GM12878 (cell line): ENCODE results near the gene SH3BGRL2. TPM values are rescaled to one million over a fixed set of nuclear protein-coding genes. Genes with fewer than 3 reads are reported as not detected.

ENCODE experiments used
- ATAC-seq: fragments of 200-7000 bp; cut with Tn5 transposase; 3 replicates; pipeline ENCODE4 v1.9.1; 2020; ENCODE audit warnings: mild to moderate bottlenecking, moderate library complexity
- BruUV-seq: library from RNA; stranded (reverse); fragments of 400-500 nt; replicated peaks from 2 replicates; lab custom pipeline; 2021; lab: Mats Ljungman, UMichigan
- CTCF ChIA-PET: fragments of 300-600 bp; sonication (Branson Sonifier 250); formaldehyde crosslinking; extraction: SDS; loops from one replicate; lab custom pipeline; 2021; ENCODE audit warnings: inconsistent platforms; lab: Yijun Ruan, JAX
- POLR2A ChIA-PET: fragments of 350-600 bp; formaldehyde crosslinking; extraction: SDS; loops from one replicate; lab custom pipeline; 2021; ENCODE audit warnings: inconsistent platforms; lab: Charles Lee
- RAD21 ChIA-PET: fragments of 300-600 bp; sonication (Branson Sonifier 250); formaldehyde crosslinking; loops from one replicate; lab custom pipeline; 2023; ENCODE audit warnings: antibody characterized with exemption; ENCODE audit not compliant: unreplicated experiment; lab: Charles Lee
- SMC1A ChIA-PET: fragments of 300-600 bp; sonication (Branson Sonifier 250); formaldehyde crosslinking; loops from one replicate; lab custom pipeline; 2023; ENCODE audit not compliant: unreplicated experiment, uncharacterized antibody; lab: Charles Lee
- DNase-seq: peaks from one replicate; pipeline ENCODE4 v3.0.0-alpha.2; 2011; ENCODE audit warnings: low read depth, low spot score
- FAIRE-seq: peaks from 3 replicates; lab custom pipeline; 2011; peaks lifted over from hg19 to GRCh38; lab: Jason Lieb, UNC
- H2AFZ ChIP-seq: 2 replicates; pipeline ENCODE4 v1.6.0; 2011; ENCODE audit warnings: low read depth, low read length, control low read depth; ENCODE audit not compliant: control insufficient read depth
- H3K27ac ChIP-seq: 2 replicates; pipeline ENCODE4 v1.5.1; 2011; ENCODE audit warnings: control low read depth; ENCODE audit not compliant: control insufficient read depth, insufficient read depth
- H3K27me3 ChIP-seq, 2 experiments: replicated peaks in 1 of 2; 2 replicates each; pipeline versions ENCODE4 v1.6.0 to v1.6.1; 2011; ENCODE audit warnings: low read length in 1 of 2; ENCODE audit not compliant: control insufficient read depth in 2 of 2, insufficient read depth in 2 of 2
- H3K36me3 ChIP-seq, 2 experiments: 2 replicates each; pipeline ENCODE4 v1.5.1; 2011; ENCODE audit warnings: low read length in 1 of 2; ENCODE audit not compliant: control insufficient read depth in 2 of 2, insufficient read depth in 2 of 2
- H3K4me1 ChIP-seq: 2 replicates; pipeline ENCODE4 v1.6.1; 2011; ENCODE audit warnings: mild to moderate bottlenecking, low read length, moderate library complexity, mixed read lengths; ENCODE audit not compliant: control insufficient read depth, insufficient read depth
- H3K4me2 ChIP-seq: 2 replicates; pipeline ENCODE4 v1.6.0; 2011; ENCODE audit warnings: control low read depth; ENCODE audit not compliant: control insufficient read depth, insufficient read depth
- H3K4me3 ChIP-seq: fragments of 200-600 bp; sonication (generic); 2 replicates; pipeline ENCODE4 v1.5.1; 2016
- H3K79me2 ChIP-seq: 2 replicates; pipeline ENCODE4 v1.6.0; 2011; ENCODE audit warnings: low read length; ENCODE audit not compliant: control insufficient read depth, insufficient read depth
- H3K9ac ChIP-seq: 2 replicates; pipeline ENCODE4 v1.8.0; 2011; ENCODE audit warnings: low read length, control low read depth, mixed read lengths; ENCODE audit not compliant: control insufficient read depth, insufficient read depth
- H3K9me3 ChIP-seq: replicated peaks from 3 replicates; pipeline ENCODE4 v1.5.1; 2011; ENCODE audit warnings: mild to moderate bottlenecking, low read length; ENCODE audit not compliant: control insufficient read depth, insufficient read depth
- H4K20me1 ChIP-seq: 2 replicates; pipeline ENCODE4 v1.6.0; 2011; ENCODE audit not compliant: control insufficient read depth, insufficient read depth
- ATF7 ChIP-seq: fragments of 450-650 bp; IDR thresholded peaks from 2 replicates; pipeline ENCODE4 v1.6.1; 2016; ENCODE audit warnings: low read depth, mild to moderate bottlenecking
- NR2C2 ChIP-seq: IDR thresholded peaks from 2 replicates; pipeline ENCODE4 v1.6.1; 2011; ENCODE audit warnings: borderline replicate concordance, low read depth; ENCODE audit not compliant: control insufficient read depth, insufficient read length
- PML ChIP-seq: IDR thresholded peaks from 2 replicates; pipeline ENCODE4 v1.6.1; 2012; ENCODE audit warnings: low read length, inconsistent platforms
- SMAD5 ChIP-seq: IDR thresholded peaks from 2 replicates; pipeline ENCODE4 v1.6.1; 2016; ENCODE audit warnings: antibody characterized with exemption, low read depth
- SMARCA5 ChIP-seq: fragments of 450-650 bp; IDR thresholded peaks from 2 replicates; pipeline ENCODE4 v1.6.1; 2017; ENCODE audit warnings: mild to moderate bottlenecking
- ZNF622 ChIP-seq: fragments of 450-650 bp; IDR thresholded peaks from 2 replicates; pipeline ENCODE4 v1.6.1; 2017; ENCODE audit warnings: mild to moderate bottlenecking, inconsistent platforms
- WGBS: methylation state at CpG from one replicate; pipeline ENCODE4 v1.1.6; 2016; ENCODE audit warnings: low lambda C conversion rate; ENCODE audit not compliant: insufficient replicate concordance, insufficient coverage; ENCODE audit errors: missing lambda C conversion rate; 5-methylcytosine and 5-hydroxymethylcytosine counted together
- in situ Hi-C: fragments of 300-500 bp; cut with MboI; formaldehyde crosslinking; loops from 9 replicates; pipeline ENCODE4 v1.14.3; 2018; ENCODE audit warnings: mixed read lengths
- intact Hi-C: fragments of 100-400 bp; cut with micrococcal nuclease; formaldehyde crosslinking; loops from one replicate; pipeline ENCODE4 v1.14.2; 2022; ENCODE audit not compliant: unreplicated experiment
- polyA plus RNA-seq, 11 experiments: library from polyadenylated mRNA; depleted of rRNA in 4 of 11; unstranded in 6 of 11; stranded (reverse) in 5 of 11; fragments of >200 nt; fragmentation: Nextera tagmentation in 4 of 11; fragmentation: Illumina TruSeq in 1 of 11; extraction: Ambion mirVana in 4 of 11; extraction: Trizol in 1 of 11; gene quantifications; 1 replicate in 1 of 11; 2 replicates in 10 of 11; pipeline versions ENCODE4 v1.2.1 to v1.2.3, GENCODE V29; 2011 to 2016; ENCODE audit warnings: inconsistent platforms in 2 of 11, missing spikeins in 2 of 11, low read depth in 1 of 11
- total RNA-seq, 4 experiments: library from RNA; depleted of rRNA in 3 of 4; stranded (reverse); fragments of >200 nt in 3 of 4; fragmentation: Illumina TruSeq in 1 of 4; extraction: Trizol in 1 of 4; gene quantifications; 2 replicates each; pipeline versions ENCODE4 v1.2.1 to v1.2.3, GENCODE V29; 2013 to 2021
- TF ChIP-seq, protein P1 (sequence below): fragments of 450-650 bp; formaldehyde crosslinking; IDR thresholded peaks from 2 replicates; pipeline ENCODE4 v1.4.0; 2022; ENCODE audit warnings: mild to moderate bottlenecking, moderate library complexity

Gene SH3BGRL2
- total and polyA plus RNA-seq, 10 of the 15 experiments (the other 5 are each of a cell fraction or from before 2014, with no cell fraction given): 0.03 to 0.37 (median 0.21) TPM

DNA sequence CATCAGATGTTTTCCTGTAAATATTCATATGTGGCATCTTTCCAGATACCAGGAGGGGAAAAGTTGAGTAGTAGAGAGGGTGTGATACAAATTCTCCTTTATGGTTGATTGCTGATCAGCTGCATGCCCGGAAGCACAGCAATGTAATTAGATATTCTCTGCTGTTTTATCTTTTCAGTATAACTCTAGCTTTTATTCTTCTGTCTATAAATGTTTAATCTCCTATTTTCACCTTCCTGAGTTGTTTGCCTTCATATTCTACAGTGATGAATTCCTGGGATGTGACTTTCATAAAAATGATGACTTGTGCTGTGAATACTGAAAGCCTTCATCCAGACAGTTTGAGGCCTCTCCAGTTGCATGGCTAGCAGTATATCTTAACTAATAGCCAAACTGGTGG is 53.7 kb downstream of the SH3BGRL2 start:
- no peak overlapping the region for H3K27ac ChIP-seq
- H3K27me3 ChIP-seq: no peaks in the 10 kb centered on the region
- no peaks in the 10 kb centered on the region for H3K79me2 ChIP-seq
- no peaks in the 10 kb centered on the region for H3K9me3 ChIP-seq
- no peaks in the 10 kb centered on the region for H3K4me1 ChIP-seq
- 35% methylated on average over 1 of the region's 1 CpG for WGBS
- POLR2A ChIA-PET: no interaction called here
- DNase-seq: no peak
- RAD21 ChIA-PET: no interaction called here
- no peaks in the 10 kb centered on the region for H4K20me1 ChIP-seq
- ATAC-seq: no peak
- in situ Hi-C loops: no loop called here
- FAIRE-seq: peak; percentile 41
- H3K4me3 ChIP-seq: no peak overlapping the region
- no peaks in the 10 kb centered on the region for H3K36me3 ChIP-seq
- H3K9ac ChIP-seq: no peak overlapping the region
- TF ChIP-seq SMARCA5: no peak
- TF ChIP-seq ZNF622: no peak
- no peak for TF ChIP-seq NR2C2
- no peak for TF ChIP-seq ATF7
- no peak for TF ChIP-seq PML
- TF ChIP-seq, protein P1, sequence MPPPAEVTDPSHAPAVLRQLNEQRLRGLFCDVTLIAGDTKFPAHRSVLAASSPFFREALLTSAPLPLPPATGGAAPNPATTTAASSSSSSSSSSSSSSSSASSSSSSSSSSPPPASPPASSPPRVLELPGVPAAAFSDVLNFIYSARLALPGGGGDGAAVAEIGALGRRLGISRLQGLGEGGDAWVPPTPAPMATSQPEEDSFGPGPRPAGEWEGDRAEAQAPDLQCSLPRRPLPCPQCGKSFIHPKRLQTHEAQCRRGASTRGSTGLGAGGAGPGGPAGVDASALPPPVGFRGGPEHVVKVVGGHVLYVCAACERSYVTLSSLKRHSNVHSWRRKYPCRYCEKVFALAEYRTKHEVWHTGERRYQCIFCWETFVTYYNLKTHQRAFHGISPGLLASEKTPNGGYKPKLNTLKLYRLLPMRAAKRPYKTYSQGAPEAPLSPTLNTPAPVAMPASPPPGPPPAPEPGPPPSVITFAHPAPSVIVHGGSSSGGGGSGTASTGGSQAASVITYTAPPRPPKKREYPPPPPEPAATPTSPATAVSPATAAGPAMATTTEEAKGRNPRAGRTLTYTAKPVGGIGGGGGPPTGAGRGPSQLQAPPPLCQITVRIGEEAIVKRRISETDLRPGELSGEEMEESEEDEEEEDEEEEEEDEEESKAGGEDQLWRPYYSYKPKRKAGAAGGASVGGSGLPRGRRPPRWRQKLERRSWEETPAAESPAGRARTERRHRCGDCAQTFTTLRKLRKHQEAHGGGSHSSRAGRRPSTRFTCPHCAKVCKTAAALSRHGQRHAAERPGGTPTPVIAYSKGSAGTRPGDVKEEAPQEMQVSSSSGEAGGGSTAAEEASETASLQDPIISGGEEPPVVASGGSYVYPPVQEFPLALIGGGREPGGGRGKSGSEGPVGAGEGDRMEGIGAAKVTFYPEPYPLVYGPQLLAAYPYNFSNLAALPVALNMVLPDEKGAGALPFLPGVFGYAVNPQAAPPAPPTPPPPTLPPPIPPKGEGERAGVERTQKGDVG (CRISPR knock-in tag): no peak
- no peak for TF ChIP-seq SMAD5
- TF ChIP-seq, all 136 proteins: peak for 0
- H3K4me2 ChIP-seq: no peak overlapping the region
- CTCF ChIA-PET: interaction anchor here (0.7 to 1.7 kb wide), 2 partner anchors 12 to 180 kb away, joined by 4 to 5 read pairs; no protein-coding TSS in a partner anchor
- BruUV-seq: no TSS peak
- intact Hi-C loops: no loop called here
- SMC1A ChIA-PET: no interaction called here
- H2AFZ ChIP-seq: no peak overlapping the region
